OCI-LY7 (cell line): ENCODE measurements around the gene PDCD1. TPM values are rescaled to one million over a fixed set of nuclear protein-coding genes. Genes with fewer than 3 reads are reported as not detected.

Experiments used
- BruUV-seq: library from RNA; stranded (reverse); fragments of 400-500 nt; replicated peaks from 2 replicates; lab custom pipeline; 2021; lab: Mats Ljungman, UMichigan
- CTCF ChIA-PET: fragments of 300-600 bp; sonication (Branson Sonifier 250); formaldehyde crosslinking; loops from one replicate; lab custom pipeline; 2022; ENCODE audit warnings: antibody characterized with exemption; ENCODE audit not compliant: unreplicated experiment; lab: Charles Lee
- POLR2A ChIA-PET: fragments of 300-600 bp; sonication (Branson Sonifier 250); formaldehyde crosslinking; loops from one replicate; lab custom pipeline; 2022; ENCODE audit warnings: antibody characterized with exemption; lab: Charles Lee
- DNase-seq: peaks from one replicate; pipeline ENCODE4 v3.0.0-alpha.2; 2015; ENCODE audit warnings: low spot score
- H2AFZ ChIP-seq: fragments of 200-600 bp; sonication (generic), shearing (Covaris generic); 2 replicates; pipeline ENCODE4 v1.6.1; 2014; ENCODE audit warnings: mild to moderate bottlenecking, antibody characterized with exemption, low read length, moderate library complexity
- H3K27ac ChIP-seq: fragments of 200-600 bp; sonication (generic); 2 replicates; pipeline ENCODE4 v1.5.1; 2014; ENCODE audit warnings: mixed run types, low read depth, mild to moderate bottlenecking, moderate library complexity, low read length, inconsistent platforms; ENCODE audit not compliant: poor library complexity, severe bottlenecking
- H3K36me3 ChIP-seq: fragments of 200-600 bp; sonication (generic); 2 replicates; pipeline ENCODE4 v1.6.1; 2014; ENCODE audit warnings: mild to moderate bottlenecking, antibody characterized with exemption, low read length, moderate library complexity, mixed read lengths; ENCODE audit not compliant: insufficient read depth
- H3K4me1 ChIP-seq: fragments of 200-600 bp; sonication (generic); 2 replicates; pipeline ENCODE4 v1.5.1; 2014; ENCODE audit warnings: mild to moderate bottlenecking, low read length; ENCODE audit not compliant: insufficient read depth, poor library complexity, severe bottlenecking
- H3K4me2 ChIP-seq: fragments of 200-600 bp; sonication (generic); 2 replicates; pipeline ENCODE4 v1.6.1; 2014; ENCODE audit warnings: mild to moderate bottlenecking, low read length
- H3K4me3 ChIP-seq: fragments of 200-600 bp; sonication (generic); 2 replicates; pipeline ENCODE4 v1.5.1; 2014; ENCODE audit warnings: mild to moderate bottlenecking, low read depth, low read length; ENCODE audit not compliant: poor library complexity, severe bottlenecking
- H3K79me2 ChIP-seq: fragments of 200-600 bp; sonication (generic); 2 replicates; pipeline ENCODE4 v1.6.1; 2016; ENCODE audit warnings: low read depth, mild to moderate bottlenecking, low read length, moderate library complexity, mixed read lengths; ENCODE audit not compliant: insufficient read depth
- H3K9me2 ChIP-seq: fragments of 200-600 bp; sonication (generic); 2 replicates; pipeline ENCODE4 v1.6.1; 2016; ENCODE audit warnings: mild to moderate bottlenecking, low read length, mixed read lengths; ENCODE audit not compliant: insufficient read depth
- H3K9me3 ChIP-seq: fragments of 200-600 bp; sonication (generic); 2 replicates; pipeline ENCODE4 v1.6.1; 2014; ENCODE audit warnings: mild to moderate bottlenecking, mixed run types, low read length, mixed read lengths
- H4K20me1 ChIP-seq: fragments of 200-600 bp; sonication (generic); 2 replicates; pipeline ENCODE4 v1.6.1; 2014; ENCODE audit warnings: mild to moderate bottlenecking, antibody characterized with exemption, low read length, moderate library complexity, mixed read lengths; ENCODE audit not compliant: insufficient read depth
- CTCF ChIP-seq: fragments of 200-600 bp; sonication (generic); conservative IDR thresholded peaks from 2 replicates; pipeline ENCODE4 v1.5.1; 2014; ENCODE audit warnings: mild to moderate bottlenecking, antibody characterized with exemption, low read length, moderate library complexity, mixed read lengths
- EZH2phosphoT487 ChIP-seq: fragments of 200-600 bp; sonication (generic); IDR thresholded peaks from 2 replicates; pipeline ENCODE4 v1.6.1; 2018; ENCODE audit warnings: low read depth, borderline replicate concordance, mild to moderate bottlenecking, mixed run types, antibody characterized with exemption, low read length, moderate library complexity, mixed read lengths
- intact Hi-C: fragments of 100-400 bp; cut with micrococcal nuclease; formaldehyde crosslinking; loops from one replicate; pipeline ENCODE4 v1.10.0; 2022; ENCODE audit not compliant: unreplicated experiment
- total RNA-seq, 2 experiments: library from RNA; depleted of rRNA in 1 of 2; stranded (reverse); fragments of >200 nt in 1 of 2; shearing (Covaris generic) in 1 of 2; gene quantifications; 2 replicates each; pipeline ENCODE4 v1.2.3, GENCODE V29; 2014 to 2022

PDCD1 gene
- total RNA-seq, 2 experiments from 2014 or later, result not detected

GRCh38 chr2:241894681-241895426, 36.2 kb upstream of the PDCD1 start:
- H3K9me3 ChIP-seq, result no peaks in the 10 kb centered on the region
- H3K36me3 ChIP-seq, result peaks cover 9% of the 10 kb centered on the region
- H3K27ac ChIP-seq, result no peak overlapping the region
- DNase-seq, result no peak
- H3K4me1 ChIP-seq, result no peaks in the 10 kb centered on the region
- no peaks in the 10 kb centered on the region for H4K20me1 ChIP-seq
- no TSS peak for BruUV-seq
- intact Hi-C loops, result no loop called here
- H3K9me2 ChIP-seq, result no peaks in the 10 kb centered on the region
- H3K4me3 ChIP-seq, result no peak overlapping the region
- no peak overlapping the region for H2AFZ ChIP-seq
- CTCF ChIA-PET, result no interaction called here
- TF ChIP-seq CTCF (no peak), EZH2phosphoT487 (no peak)
- no peaks in the 10 kb centered on the region for H3K79me2 ChIP-seq
- POLR2A ChIA-PET, result no interaction called here
- no peak overlapping the region for H3K4me2 ChIP-seq

DNA sequence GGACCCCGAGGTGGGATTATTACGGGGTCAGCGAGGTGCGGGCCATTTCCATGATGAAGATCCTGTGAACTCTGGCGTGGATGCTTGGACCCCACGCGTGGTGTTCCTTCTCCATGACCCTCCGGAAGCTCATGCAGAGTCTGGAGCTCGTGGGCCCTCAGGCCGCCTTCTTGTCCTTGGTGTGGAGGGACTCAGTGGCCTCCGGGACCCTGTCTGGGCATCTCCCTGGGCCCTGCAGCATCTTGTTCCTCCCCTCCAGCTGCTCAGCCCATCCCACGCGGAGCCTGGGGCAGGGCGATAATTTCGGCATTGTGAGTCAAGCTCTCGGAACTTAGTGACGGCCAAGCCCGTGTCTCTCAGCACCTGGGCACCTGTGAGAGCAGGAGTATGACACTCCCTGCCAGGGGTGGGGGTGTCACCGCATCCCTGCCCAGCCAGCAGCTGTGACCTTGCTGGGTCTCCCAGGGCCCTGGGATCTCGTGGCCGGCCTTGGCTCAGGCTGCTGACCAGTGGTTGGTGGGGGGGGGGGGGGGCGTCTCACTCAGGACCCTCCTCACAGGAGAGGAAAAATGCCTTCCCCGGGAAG, 35.5 kb upstream of the PDCD1 start:
- H2AFZ ChIP-seq, result no peak overlapping the region
- H3K4me3 ChIP-seq, result no peak overlapping the region
- H4K20me1 ChIP-seq, result no peaks in the 10 kb centered on the region
- no TSS peak for BruUV-seq
- no peak overlapping the region for H3K4me2 ChIP-seq
- no peak overlapping the region for H3K27ac ChIP-seq
- H3K79me2 ChIP-seq, result no peaks in the 10 kb centered on the region
- H3K4me1 ChIP-seq, result no peaks in the 10 kb centered on the region
- TF ChIP-seq EZH2phosphoT487 (no peak), CTCF (no peak)
- ChIA-PET CTCF (no interaction called here), POLR2A (no interaction called here)
- DNase-seq, result no peak
- H3K36me3 ChIP-seq, result peaks cover 16% of the 10 kb centered on the region
- H3K9me2 ChIP-seq, result no peaks in the 10 kb centered on the region
- no peaks in the 10 kb centered on the region; the same call in 1 of the 2 replicates for H3K9me3 ChIP-seq
- intact Hi-C loops, result no loop called here

DNA sequence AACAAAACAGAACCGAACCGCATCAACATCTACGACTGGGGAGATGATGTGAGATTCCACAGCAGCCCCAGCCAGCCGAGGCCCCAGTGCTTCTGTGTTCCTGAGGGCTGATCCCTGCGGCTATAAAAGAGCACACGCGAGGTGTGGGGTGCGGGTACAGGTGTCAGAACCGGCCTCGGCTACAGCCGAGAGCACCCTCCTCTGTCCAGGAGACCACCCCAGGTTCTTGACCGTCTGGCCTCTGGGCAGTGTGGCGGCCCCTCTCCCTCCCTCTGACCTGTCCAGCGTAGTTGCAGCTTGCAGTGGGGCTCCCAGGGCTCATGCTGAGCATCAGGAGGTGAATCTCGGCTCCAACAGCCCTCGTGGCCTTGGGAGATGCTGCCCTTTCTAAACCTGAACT, 34.6 kb upstream of the PDCD1 start:
- DNase-seq, result no peak
- Histone ChIP-seq H4K20me1 (no peaks in the 10 kb centered on the region), H3K27ac (no peak overlapping the region), H3K4me3 (no peak overlapping the region), H3K9me3 (peaks cover 3% of the 10 kb centered on the region; the same call in 1 of the 2 replicates), H3K4me2 (no peak overlapping the region), H3K4me1 (peaks cover 4% of the 10 kb centered on the region), H3K9me2 (no peaks in the 10 kb centered on the region), H2AFZ (no peak overlapping the region), H3K36me3 (peaks cover 22% of the 10 kb centered on the region), H3K79me2 (no peaks in the 10 kb centered on the region)
- ChIA-PET POLR2A (no interaction called here), CTCF (no interaction called here)
- BruUV-seq, result no TSS peak
- intact Hi-C loops, result no loop called here
- TF ChIP-seq EZH2phosphoT487 (no peak), CTCF (no peak)
